AG04450 (cell line): ENCODE data around the gene RABGEF1. TPM values are rescaled to one million over a fixed set of nuclear protein-coding genes. Genes with fewer than 3 reads are reported as not detected.
"Not testable (repeated sequence)": the region's sequence is repeated elsewhere in the genome, so short reads cannot be mapped to it uniquely, and the experiment has no call there.

Source experiments
- CTCF ChIA-PET: fragments of 300-600, 350-600 bp; formaldehyde crosslinking; extraction: SDS; loops from one replicate; lab custom pipeline; 2022; ENCODE audit warnings: antibody characterized with exemption, inconsistent platforms; lab: Charles Lee
- POLR2A ChIA-PET: fragments of 350-600 bp; formaldehyde crosslinking; extraction: SDS; loops from one replicate; lab custom pipeline; 2021; ENCODE audit warnings: antibody characterized with exemption, inconsistent platforms; lab: Yijun Ruan, JAX
- DNase-seq: peaks from one replicate; pipeline ENCODE4 v3.0.0-alpha.2; 2011; ENCODE audit warnings: low read depth, low spot score
- H3K27ac ChIP-seq: one replicate; pipeline ENCODE4 v1.5.1; 2012; ENCODE audit warnings: low read depth, low read length, control low read depth
- H3K27me3 ChIP-seq: one replicate; pipeline ENCODE4 v1.6.0; 2012; ENCODE audit warnings: low read length; ENCODE audit not compliant: control insufficient read depth, insufficient read depth
- H3K4me3 ChIP-seq: 2 replicates; pipeline ENCODE4 v1.5.1; 2011; ENCODE audit warnings: mild to moderate bottlenecking, low read depth, low read length, control low read depth
- H3K9me3 ChIP-seq: 2 replicates; pipeline ENCODE4 v1.5.1; 2012; ENCODE audit warnings: low read length; ENCODE audit not compliant: control insufficient read depth, insufficient read depth
- polyA plus RNA-seq: library from polyadenylated mRNA; depleted of rRNA; stranded (reverse); fragments of >200 nt; gene quantifications from 2 replicates; pipeline ENCODE4 v1.2.3, GENCODE V29; 2011
- TF ChIP-seq, protein P1 (sequence below): IDR thresholded peaks from 2 replicates; pipeline ENCODE4 v1.5.1; 2011; ENCODE audit warnings: low read depth, low read length, control low read depth, inconsistent platforms

The RABGEF1 gene
- polyA plus RNA-seq, 1 experiment: 27.1 TPM

GRCh38 chr7:66776800-66777442, 36.4 kb downstream of the RABGEF1 start:
- H3K9me3 ChIP-seq: no peaks in the 10 kb centered on the region
- H3K4me3 ChIP-seq: no peak overlapping the region
- ChIA-PET POLR2A (interaction anchor here (0.6 kb wide), 1 partner anchor 263 kb away, joined by 3 read pairs; no protein-coding TSS in a partner anchor), CTCF (interaction anchor here (0.5 kb wide), 1 partner anchor 746 kb away, joined by 7 read pairs; no protein-coding TSS in a partner anchor)
- DNase-seq: no peak
- H3K27me3 ChIP-seq: no peaks in the 10 kb centered on the region
- no peak overlapping the region for H3K27ac ChIP-seq
- TF ChIP-seq, protein P1, sequence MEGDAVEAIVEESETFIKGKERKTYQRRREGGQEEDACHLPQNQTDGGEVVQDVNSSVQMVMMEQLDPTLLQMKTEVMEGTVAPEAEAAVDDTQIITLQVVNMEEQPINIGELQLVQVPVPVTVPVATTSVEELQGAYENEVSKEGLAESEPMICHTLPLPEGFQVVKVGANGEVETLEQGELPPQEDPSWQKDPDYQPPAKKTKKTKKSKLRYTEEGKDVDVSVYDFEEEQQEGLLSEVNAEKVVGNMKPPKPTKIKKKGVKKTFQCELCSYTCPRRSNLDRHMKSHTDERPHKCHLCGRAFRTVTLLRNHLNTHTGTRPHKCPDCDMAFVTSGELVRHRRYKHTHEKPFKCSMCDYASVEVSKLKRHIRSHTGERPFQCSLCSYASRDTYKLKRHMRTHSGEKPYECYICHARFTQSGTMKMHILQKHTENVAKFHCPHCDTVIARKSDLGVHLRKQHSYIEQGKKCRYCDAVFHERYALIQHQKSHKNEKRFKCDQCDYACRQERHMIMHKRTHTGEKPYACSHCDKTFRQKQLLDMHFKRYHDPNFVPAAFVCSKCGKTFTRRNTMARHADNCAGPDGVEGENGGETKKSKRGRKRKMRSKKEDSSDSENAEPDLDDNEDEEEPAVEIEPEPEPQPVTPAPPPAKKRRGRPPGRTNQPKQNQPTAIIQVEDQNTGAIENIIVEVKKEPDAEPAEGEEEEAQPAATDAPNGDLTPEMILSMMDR: no peak

GRCh38 chr7:66778201-66778600, 37.7 kb downstream of the RABGEF1 start:
- ChIA-PET POLR2A (no interaction called here), CTCF (no interaction called here)
- Histone ChIP-seq H3K9me3 (no peaks in the 10 kb centered on the region), H3K27ac (no peak overlapping the region), H3K4me3 (no peak overlapping the region), H3K27me3 (no peaks in the 10 kb centered on the region)
- TF ChIP-seq, protein P1: no peak
- DNase-seq: no peak

- POLR2A ChIA-PET: interaction anchor here (0.9 kb wide), 1 partner anchor 10 kb away, joined by 3 read pairs; no protein-coding TSS in a partner anchor
- DNase-seq: no peak
- no peak overlapping the region for H3K4me3 ChIP-seq
- CTCF ChIA-PET: interaction anchor here (0.6 kb wide), 1 partner anchor 41 kb away, joined by 4 read pairs; no protein-coding TSS in a partner anchor
- TF ChIP-seq, protein P1: no peak
- no peaks in the 10 kb centered on the region for H3K27me3 ChIP-seq
- no peak overlapping the region for H3K27ac ChIP-seq
- no peaks in the 10 kb centered on the region for H3K9me3 ChIP-seq
These were observed 39.3 kb downstream of the RABGEF1 start for GRCh38 chr7:66779669-66780409.

DNA sequence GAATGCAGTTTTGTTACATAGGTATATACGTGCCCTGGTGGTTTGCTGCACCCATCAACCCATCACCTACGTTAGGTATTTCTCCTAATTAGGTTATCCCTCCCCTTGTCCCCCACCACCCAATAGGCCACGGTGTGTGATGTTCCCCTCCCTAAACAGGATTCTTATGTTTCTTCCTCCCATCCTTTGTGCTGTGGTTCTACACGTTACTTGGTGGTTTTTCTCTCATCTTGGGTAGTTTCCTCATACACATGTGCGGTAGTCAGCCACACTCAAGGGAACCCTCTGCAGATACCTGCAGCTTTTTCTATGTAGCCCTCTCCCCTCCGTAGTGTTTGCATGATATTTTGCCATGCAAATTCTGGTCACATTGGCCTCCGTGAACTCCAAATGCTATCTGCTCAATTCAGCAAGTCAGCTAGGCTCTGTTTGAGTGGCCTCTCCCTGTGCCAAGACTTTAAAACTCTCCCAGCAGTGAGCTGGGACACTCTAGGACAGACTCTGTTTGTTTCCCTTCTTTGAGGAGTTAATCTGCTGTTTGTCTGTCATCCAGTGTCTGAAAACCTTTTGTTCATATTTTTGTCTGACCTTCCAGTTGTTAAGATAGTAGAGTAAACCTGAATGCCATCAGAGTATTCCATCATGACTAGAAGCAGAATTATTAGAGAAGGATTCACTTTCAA, 41.0 kb downstream of the RABGEF1 start:
- CTCF ChIA-PET: no interaction called here
- POLR2A ChIA-PET: no interaction called here
- no peak overlapping the region for H3K27ac ChIP-seq

GRCh38 chr7:66782875-66783274, 42.3 kb downstream of the RABGEF1 start:
- not testable (repeated sequence) for H3K4me3 ChIP-seq, DNase-seq, H3K9me3 ChIP-seq, H3K27ac ChIP-seq, H3K27me3 ChIP-seq
- CTCF ChIA-PET: interaction anchor here (0.6 kb wide), 1 partner anchor 34 kb away, joined by 4 read pairs; no protein-coding TSS in a partner anchor
- POLR2A ChIA-PET: interaction anchor here (1.0 kb wide), 1 partner anchor 42 kb away, joined by 3 read pairs; the partner anchor contains the start of gene RABGEF1

More for the DNA sequence above, 41.0 kb downstream of the RABGEF1 start:
- H3K4me3 ChIP-seq: no peak overlapping the region
- no peaks in the 10 kb centered on the region for H3K27me3 ChIP-seq
- no peaks in the 10 kb centered on the region for H3K9me3 ChIP-seq
- TF ChIP-seq, protein P1: no peak
- DNase-seq: no peak

DNA sequence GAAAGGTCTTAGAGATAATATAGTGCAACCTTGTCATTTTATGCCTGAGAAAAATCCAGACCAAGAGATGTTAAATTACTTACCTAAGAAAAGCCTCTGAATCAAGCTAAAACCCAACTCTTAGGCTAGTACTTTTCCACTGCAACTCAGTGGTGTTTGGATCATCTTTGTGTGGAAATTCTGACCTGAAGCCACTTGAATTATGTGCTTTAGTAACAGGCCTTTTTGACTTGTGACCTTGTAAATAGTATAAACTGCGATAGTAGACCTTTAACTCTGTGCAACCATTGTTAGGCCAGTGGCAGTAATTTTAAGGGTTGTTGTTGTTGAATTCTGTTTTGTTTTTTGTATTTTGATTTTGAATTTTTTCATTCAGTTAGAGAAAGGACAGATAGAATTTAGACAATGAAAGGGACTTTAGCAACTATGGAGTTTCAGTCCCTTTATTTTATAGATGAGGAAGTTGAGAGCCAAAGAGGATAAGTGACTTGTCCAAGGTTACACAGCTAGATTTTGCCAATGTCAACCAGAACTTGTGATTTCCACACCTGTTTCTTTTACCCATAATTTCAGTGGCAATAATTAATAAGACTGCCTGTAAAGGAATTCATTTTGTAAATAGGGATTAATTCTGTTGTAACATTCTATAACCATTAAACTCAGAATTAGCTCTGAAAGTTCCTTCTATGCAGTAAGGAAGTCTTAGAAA, 43.5 kb downstream of the RABGEF1 start:
- CTCF ChIA-PET, H3K27me3 ChIP-seq, H3K9me3 ChIP-seq, DNase-seq, H3K27ac ChIP-seq, H3K4me3 ChIP-seq: not testable (repeated sequence)
- POLR2A ChIA-PET: interaction anchor here (1.3 kb wide), 1 partner anchor 44 kb away, joined by 4 read pairs; the partner anchor contains the start of gene RABGEF1
